ENCODE results near the gene MICAL2.

GRCh38 chr11:12141283-12141682, 30.9 kb downstream of the MICAL2 start:
- TF ChIP-seq, protein P1, sequence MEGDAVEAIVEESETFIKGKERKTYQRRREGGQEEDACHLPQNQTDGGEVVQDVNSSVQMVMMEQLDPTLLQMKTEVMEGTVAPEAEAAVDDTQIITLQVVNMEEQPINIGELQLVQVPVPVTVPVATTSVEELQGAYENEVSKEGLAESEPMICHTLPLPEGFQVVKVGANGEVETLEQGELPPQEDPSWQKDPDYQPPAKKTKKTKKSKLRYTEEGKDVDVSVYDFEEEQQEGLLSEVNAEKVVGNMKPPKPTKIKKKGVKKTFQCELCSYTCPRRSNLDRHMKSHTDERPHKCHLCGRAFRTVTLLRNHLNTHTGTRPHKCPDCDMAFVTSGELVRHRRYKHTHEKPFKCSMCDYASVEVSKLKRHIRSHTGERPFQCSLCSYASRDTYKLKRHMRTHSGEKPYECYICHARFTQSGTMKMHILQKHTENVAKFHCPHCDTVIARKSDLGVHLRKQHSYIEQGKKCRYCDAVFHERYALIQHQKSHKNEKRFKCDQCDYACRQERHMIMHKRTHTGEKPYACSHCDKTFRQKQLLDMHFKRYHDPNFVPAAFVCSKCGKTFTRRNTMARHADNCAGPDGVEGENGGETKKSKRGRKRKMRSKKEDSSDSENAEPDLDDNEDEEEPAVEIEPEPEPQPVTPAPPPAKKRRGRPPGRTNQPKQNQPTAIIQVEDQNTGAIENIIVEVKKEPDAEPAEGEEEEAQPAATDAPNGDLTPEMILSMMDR (IDR thresholded peaks at IDR 0.05) = no peak
- TF ChIP-seq POLR2A (IDR thresholded peaks at IDR 0.05; ENCODE audit: low read depth) = no peak

Measured in esophagus muscularis mucosa (tissue), 3 donors.